Measurements from ENCODE around the gene DISC1.

DNA sequence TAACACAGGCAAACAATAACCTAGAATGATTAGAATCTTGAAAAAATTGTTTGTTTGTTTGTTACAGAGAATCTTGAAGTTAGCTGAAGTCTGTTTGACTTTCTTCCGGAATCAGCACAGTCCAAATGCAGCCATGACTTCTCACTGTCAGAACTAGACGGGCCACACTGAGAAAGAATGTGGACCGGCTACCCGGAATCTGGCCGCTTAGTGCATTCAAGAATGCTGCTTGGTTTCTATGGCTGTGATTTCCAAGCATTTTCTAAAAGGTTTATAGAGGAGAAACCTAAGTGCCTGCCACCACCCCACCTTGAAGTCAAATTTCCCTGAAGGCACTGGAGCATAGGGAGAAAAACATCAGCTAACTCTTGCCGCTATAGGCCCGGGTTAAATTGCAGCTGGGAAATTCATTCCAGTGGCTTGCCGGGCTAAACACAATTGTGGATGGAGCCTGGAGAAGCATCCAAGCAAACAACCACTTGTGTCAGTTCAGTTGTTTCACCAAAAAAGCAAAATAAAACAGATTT, 231.1 kb downstream of the DISC1 start:
- TF ChIP-seq POLR2A (IDR thresholded peaks at IDR 0.05) (no peak), EP300 (IDR thresholded peaks at IDR 0.05) (no peak), POLR2AphosphoS5 (IDR thresholded peaks at IDR 0.05) (no peak)
- TF ChIP-seq, protein P1, sequence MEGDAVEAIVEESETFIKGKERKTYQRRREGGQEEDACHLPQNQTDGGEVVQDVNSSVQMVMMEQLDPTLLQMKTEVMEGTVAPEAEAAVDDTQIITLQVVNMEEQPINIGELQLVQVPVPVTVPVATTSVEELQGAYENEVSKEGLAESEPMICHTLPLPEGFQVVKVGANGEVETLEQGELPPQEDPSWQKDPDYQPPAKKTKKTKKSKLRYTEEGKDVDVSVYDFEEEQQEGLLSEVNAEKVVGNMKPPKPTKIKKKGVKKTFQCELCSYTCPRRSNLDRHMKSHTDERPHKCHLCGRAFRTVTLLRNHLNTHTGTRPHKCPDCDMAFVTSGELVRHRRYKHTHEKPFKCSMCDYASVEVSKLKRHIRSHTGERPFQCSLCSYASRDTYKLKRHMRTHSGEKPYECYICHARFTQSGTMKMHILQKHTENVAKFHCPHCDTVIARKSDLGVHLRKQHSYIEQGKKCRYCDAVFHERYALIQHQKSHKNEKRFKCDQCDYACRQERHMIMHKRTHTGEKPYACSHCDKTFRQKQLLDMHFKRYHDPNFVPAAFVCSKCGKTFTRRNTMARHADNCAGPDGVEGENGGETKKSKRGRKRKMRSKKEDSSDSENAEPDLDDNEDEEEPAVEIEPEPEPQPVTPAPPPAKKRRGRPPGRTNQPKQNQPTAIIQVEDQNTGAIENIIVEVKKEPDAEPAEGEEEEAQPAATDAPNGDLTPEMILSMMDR (IDR thresholded peaks at IDR 0.05) = no peak
